ENCODE data around the gene FAM3C.

FAM3C gene

DNA sequence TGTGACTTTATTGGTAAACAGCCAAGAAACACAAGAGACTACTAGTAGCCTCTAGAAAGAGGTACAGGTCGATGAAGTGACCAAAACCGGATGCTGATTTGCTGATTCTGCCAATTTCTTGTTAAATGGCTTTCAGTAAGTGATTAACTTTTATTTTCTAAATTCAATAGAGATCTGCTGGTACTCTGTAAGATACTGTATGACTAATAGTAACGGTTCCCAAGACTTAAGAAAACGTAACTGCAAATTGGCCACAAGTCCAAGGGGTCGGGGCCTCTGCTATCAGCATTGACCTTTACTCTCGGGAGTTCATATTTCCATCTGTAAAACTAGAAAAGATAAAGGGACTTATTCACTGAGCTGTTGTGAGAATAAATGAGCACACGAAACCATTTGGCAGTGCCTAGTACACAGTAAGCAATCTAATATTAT, 1.4 kb downstream of the FAM3C start:
- no peak for TF ChIP-seq ZNF274 (IDR thresholded peaks at IDR 0.05; ENCODE audit: low read depth, low read length)
- peak overlapping the region; percentile 55 for H3K4me3 ChIP-seq (ENCODE audit: low read length)

GRCh38 chr7:121393005-121393366, 3.1 kb downstream of the FAM3C start:
- TF ChIP-seq ZNF274 (IDR thresholded peaks at IDR 0.05; ENCODE audit: low read depth, low read length) = no peak

GRCh38 chr7:121392277-121393004, 3.7 kb downstream of the FAM3C start:
- H3K4me3 ChIP-seq (ENCODE audit: low read length) = no peak overlapping the region
- TF ChIP-seq ZNF274 (IDR thresholded peaks at IDR 0.05; ENCODE audit: low read depth, low read length) = no peak

More at GRCh38 chr7:121393005-121393366, 3.1 kb downstream of the FAM3C start:
- no peak overlapping the region for H3K4me3 ChIP-seq (ENCODE audit: low read length)

- 0 out of 2 replicates have a peak overlapping the region, but pooled peaks have one; percentile 12 for H3K4me3 ChIP-seq (ENCODE audit: low read length)
- TF ChIP-seq ZNF274 (IDR thresholded peaks at IDR 0.05; ENCODE audit: low read depth, low read length) = no peak
Measured at GRCh38 chr7:121391686-121392085, 4.4 kb downstream of the FAM3C start.

- H3K4me3 ChIP-seq (ENCODE audit: low read length) = no peak overlapping the region; the same call in 1 of the 2 replicates
- no peak for TF ChIP-seq ZNF274 (IDR thresholded peaks at IDR 0.05; ENCODE audit: low read depth, low read length)
Measured at GRCh38 chr7:121390617-121391016, 5.5 kb downstream of the FAM3C start.

- H3K4me3 ChIP-seq (ENCODE audit: low read length) = no peak overlapping the region
- TF ChIP-seq ZNF274 (IDR thresholded peaks at IDR 0.05; ENCODE audit: low read depth, low read length) = no peak
Measured at GRCh38 chr7:121390109-121390508, 6.0 kb downstream of the FAM3C start.

DNA sequence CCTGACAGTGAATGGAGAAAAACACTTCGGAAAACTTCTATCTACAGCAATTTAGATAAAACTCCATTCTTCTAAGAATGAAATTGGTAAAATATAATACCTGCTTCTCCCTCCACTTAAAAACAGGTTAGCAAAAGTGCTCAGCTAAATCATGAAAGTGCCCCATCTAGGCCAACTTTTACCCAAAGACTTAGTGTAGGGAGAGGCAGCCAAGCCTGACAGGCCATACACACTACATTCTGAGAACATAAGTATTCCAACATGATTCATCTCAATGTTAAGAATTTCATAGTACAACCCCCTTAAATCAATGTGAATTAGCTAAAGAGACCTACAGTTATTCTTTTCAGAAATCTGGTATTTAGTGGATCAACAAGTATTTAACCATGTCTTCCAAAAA, 7.2 kb downstream of the FAM3C start:
- TF ChIP-seq ZNF274 (IDR thresholded peaks at IDR 0.05; ENCODE audit: low read depth, low read length) = no peak
- no peak overlapping the region for H3K4me3 ChIP-seq (ENCODE audit: low read length)

DNA sequence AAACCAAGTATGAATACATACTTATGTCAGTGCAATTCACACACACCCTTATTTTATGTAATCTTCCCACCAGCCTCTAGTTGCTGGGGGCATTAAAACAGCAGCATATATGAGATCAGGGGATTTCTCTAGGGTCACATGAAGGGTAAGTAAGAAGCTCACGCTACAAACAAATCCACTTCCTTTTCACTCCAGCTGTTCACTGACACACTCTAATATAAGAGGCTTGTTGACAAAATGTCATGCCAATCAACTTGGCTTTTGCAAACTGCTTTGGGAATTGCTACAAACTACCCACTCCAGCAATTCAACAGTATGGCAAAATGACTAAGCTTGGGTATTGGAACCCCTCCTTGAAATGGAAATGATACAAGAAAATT, 10.3 kb downstream of the FAM3C start:
- H3K4me3 ChIP-seq (ENCODE audit: low read length) = no peak overlapping the region
- no peak for TF ChIP-seq ZNF274 (IDR thresholded peaks at IDR 0.05; ENCODE audit: low read depth, low read length)

- no peak for TF ChIP-seq ZNF274 (IDR thresholded peaks at IDR 0.05; ENCODE audit: low read depth, low read length)
- H3K4me3 ChIP-seq (ENCODE audit: low read length) = peak overlapping the region; percentile 34
Measured at GRCh38 chr7:121385056-121385799, 10.9 kb downstream of the FAM3C start.

DNA sequence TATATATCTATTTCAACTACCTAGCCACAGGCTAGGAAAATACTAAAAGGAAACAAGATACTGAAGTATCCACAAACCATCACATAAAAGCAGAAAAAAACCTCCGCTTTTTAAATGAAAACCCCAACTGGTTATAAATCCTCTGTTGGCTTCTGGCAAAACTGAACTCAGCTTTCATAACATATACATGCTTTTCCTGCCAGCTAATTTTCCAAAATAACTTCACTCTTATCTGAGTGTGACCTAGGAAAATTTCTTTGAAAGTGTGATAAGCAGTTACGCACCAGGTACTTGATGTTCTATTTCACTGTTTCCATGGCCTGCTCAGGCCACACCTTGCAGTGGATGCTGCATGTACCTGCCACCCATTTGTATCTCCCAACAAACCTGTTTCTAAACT, 11.8 kb downstream of the FAM3C start:
- H3K4me3 ChIP-seq (ENCODE audit: low read length) = peak overlapping the region; percentile 26
- no peak for TF ChIP-seq ZNF274 (IDR thresholded peaks at IDR 0.05; ENCODE audit: low read depth, low read length)

GRCh38 chr7:121383235-121383910, 12.7 kb downstream of the FAM3C start:
- H3K4me3 ChIP-seq (ENCODE audit: low read length) = no peak overlapping the region

GRCh38 chr7:121382473-121382872, 13.6 kb downstream of the FAM3C start:
- no peak overlapping the region for H3K4me3 ChIP-seq (ENCODE audit: low read length)
- TF ChIP-seq ZNF274 (IDR thresholded peaks at IDR 0.05; ENCODE audit: low read depth, low read length) = no peak

More at GRCh38 chr7:121383235-121383910, 12.7 kb downstream of the FAM3C start:
- TF ChIP-seq ZNF274 (IDR thresholded peaks at IDR 0.05; ENCODE audit: low read depth, low read length) = no peak

GRCh38 chr7:121379930-121380329, 16.2 kb downstream of the FAM3C start:
- H3K4me3 ChIP-seq (ENCODE audit: low read length) = no peak overlapping the region
- TF ChIP-seq ZNF274 (IDR thresholded peaks at IDR 0.05; ENCODE audit: low read depth, low read length) = no peak

GRCh38 chr7:121376979-121377378, 19.1 kb downstream of the FAM3C start:
- no peak overlapping the region for H3K4me3 ChIP-seq (ENCODE audit: low read length)
- TF ChIP-seq ZNF274 (IDR thresholded peaks at IDR 0.05; ENCODE audit: low read depth, low read length) = no peak

- TF ChIP-seq ZNF274 (IDR thresholded peaks at IDR 0.05; ENCODE audit: low read depth, low read length) = no peak
- H3K4me3 ChIP-seq (ENCODE audit: low read length) = no peak overlapping the region
Measured at GRCh38 chr7:121373177-121373576, 22.9 kb downstream of the FAM3C start.

Data from GM08714 (cell line).